ENCODE measurements around the gene UNC45A. TPM values are rescaled to one million over a fixed set of nuclear protein-coding genes. Genes with fewer than 3 reads are reported as not detected.

UNC45A gene
- total RNA-seq, 1 donor from 2014 or later = 50.1 TPM

GRCh38 chr15:90889736-90890456 is 45.2 kb upstream of the UNC45A start:
- TF ChIP-seq CTCF (IDR thresholded peaks at IDR 0.05; ENCODE audit: insufficient read depth, low read length, poor library complexity, severe bottlenecking) = no peak

GRCh38 chr15:90890839-90891238 is 44.2 kb upstream of the UNC45A start:
- Histone ChIP-seq H3K4me3 (ENCODE audit: low read depth, low read length) (no peak overlapping the region), H3K27me3 (ENCODE audit: control insufficient read depth, insufficient read depth, low read length) (no peaks in the 10 kb centered on the region), H3K36me3 (ENCODE audit: control insufficient read depth, insufficient read depth, low read length) (no peaks in the 10 kb centered on the region)
- no peak for DNase-seq (ENCODE audit: low read depth)
- TF ChIP-seq CTCF (IDR thresholded peaks at IDR 0.05; ENCODE audit: insufficient read depth, low read length, poor library complexity, severe bottlenecking) = no peak

More at GRCh38 chr15:90889736-90890456, 45.2 kb upstream of the UNC45A start:
- DNase-seq (ENCODE audit: low read depth) = no peak
- Histone ChIP-seq H3K36me3 (ENCODE audit: control insufficient read depth, insufficient read depth, low read length) (no peaks in the 10 kb centered on the region), H3K27me3 (ENCODE audit: control insufficient read depth, insufficient read depth, low read length) (no peaks in the 10 kb centered on the region), H3K4me3 (ENCODE audit: low read depth, low read length) (no peak overlapping the region)

- Histone ChIP-seq H3K27me3 (ENCODE audit: control insufficient read depth, insufficient read depth, low read length) (no peaks in the 10 kb centered on the region), H3K36me3 (ENCODE audit: control insufficient read depth, insufficient read depth, low read length) (no peaks in the 10 kb centered on the region), H3K4me3 (ENCODE audit: low read depth, low read length) (no peak overlapping the region)
- no peak for DNase-seq (ENCODE audit: low read depth)
- no peak for TF ChIP-seq CTCF (IDR thresholded peaks at IDR 0.05; ENCODE audit: insufficient read depth, low read length, poor library complexity, severe bottlenecking)
These were observed 43.6 kb upstream of the UNC45A start for GRCh38 chr15:90891346-90891949.

GRCh38 chr15:90892023-90892422 is 43.1 kb upstream of the UNC45A start:
- Histone ChIP-seq H3K4me3 (ENCODE audit: low read depth, low read length) (no peak overlapping the region), H3K36me3 (ENCODE audit: control insufficient read depth, insufficient read depth, low read length) (no peaks in the 10 kb centered on the region), H3K27me3 (ENCODE audit: control insufficient read depth, insufficient read depth, low read length) (no peaks in the 10 kb centered on the region)
- DNase-seq (ENCODE audit: low read depth) = no peak
- no peak for TF ChIP-seq CTCF (IDR thresholded peaks at IDR 0.05; ENCODE audit: insufficient read depth, low read length, poor library complexity, severe bottlenecking)

- Histone ChIP-seq H3K36me3 (ENCODE audit: control insufficient read depth, insufficient read depth, low read length) (no peaks in the 10 kb centered on the region), H3K27me3 (ENCODE audit: control insufficient read depth, insufficient read depth, low read length) (no peaks in the 10 kb centered on the region), H3K4me3 (ENCODE audit: low read depth, low read length) (no peak overlapping the region)
- DNase-seq (ENCODE audit: low read depth) = no peak
- TF ChIP-seq CTCF (IDR thresholded peaks at IDR 0.05; ENCODE audit: insufficient read depth, low read length, poor library complexity, severe bottlenecking) = no peak
These were observed 42.4 kb upstream of the UNC45A start for GRCh38 chr15:90892498-90893174.
